GM12891 (cell line): Measurements from ENCODE around the gene LAMC2.

Experiments used
- DNase-seq: peaks from one replicate; pipeline ENCODE4 v3.0.0; 2011; ENCODE audit warnings: low spot score; ENCODE audit not compliant: insufficient read length
- FAIRE-seq: peaks from 2 replicates; lab custom pipeline; 2011; peaks lifted over from hg19 to GRCh38; lab: Jason Lieb, UNC
- PAX5 ChIP-seq: IDR thresholded peaks from 2 replicates; pipeline ENCODE4 v1.6.1; 2011; ENCODE audit warnings: low read length, moderate library complexity, mild to moderate bottlenecking; ENCODE audit not compliant: insufficient read depth, severe bottlenecking
- POLR2A ChIP-seq: IDR thresholded peaks from 2 replicates; pipeline ENCODE4 v1.6.1; 2011; ENCODE audit warnings: low read depth, low read length, control low read depth
- POLR2AphosphoS5 ChIP-seq: IDR thresholded peaks from 2 replicates; pipeline ENCODE4 v1.6.1; 2011; ENCODE audit warnings: low read depth, low read length, control low read depth
- POU2F2 ChIP-seq: IDR thresholded peaks from 2 replicates; pipeline ENCODE4 v1.6.1; 2011; ENCODE audit warnings: low read depth, mild to moderate bottlenecking, control low read depth, low read length, moderate library complexity
- SPI1 ChIP-seq: IDR thresholded peaks from 2 replicates; pipeline ENCODE4 v1.6.1; 2011; ENCODE audit warnings: low read depth, low read length, control low read depth
- TAF1 ChIP-seq: IDR thresholded peaks from 2 replicates; pipeline ENCODE4 v1.6.1; 2011; ENCODE audit warnings: low read depth, low read length, control low read depth

Gene LAMC2

GRCh38 chr1:183188240-183188639, 2.2 kb downstream of the LAMC2 start:
- no peak for DNase-seq
- TF ChIP-seq SPI1, result no peak
- TF ChIP-seq POLR2A, result no peak
- TF ChIP-seq PAX5, result no peak
- no peak for TF ChIP-seq TAF1
- no peak for TF ChIP-seq POLR2AphosphoS5
- no peak for TF ChIP-seq POU2F2
- FAIRE-seq, result no peak

- FAIRE-seq, result no peak
These were observed 5.8 kb downstream of the LAMC2 start for GRCh38 chr1:183191833-183192232.

DNA sequence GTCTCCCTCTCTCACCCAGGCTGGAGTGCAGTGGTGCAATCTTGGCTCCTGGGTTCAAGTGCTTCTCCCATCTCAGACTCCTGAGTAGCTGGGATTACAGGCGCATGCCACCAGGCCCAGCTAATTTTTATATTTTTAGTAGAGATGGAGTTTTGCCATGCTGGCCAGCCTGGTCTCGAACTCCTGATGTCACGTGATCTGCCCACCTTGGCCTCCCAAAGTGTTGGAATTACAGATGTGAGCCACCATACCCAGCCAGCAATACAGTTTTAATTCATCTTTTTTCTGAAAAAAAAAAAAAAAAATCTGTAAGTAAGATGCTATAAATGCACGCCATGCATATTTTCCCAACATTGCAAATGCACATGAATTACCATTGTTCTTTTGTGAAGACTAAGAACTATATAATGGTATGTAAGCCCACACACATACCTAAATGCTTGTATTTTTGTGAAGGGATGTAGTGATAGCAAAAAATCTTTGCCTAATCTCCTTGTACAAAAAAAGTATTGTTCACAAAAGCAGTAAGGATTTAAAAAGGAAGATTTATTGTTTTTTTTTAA, 8.0 kb downstream of the LAMC2 start:
- DNase-seq, result no peak
- TF ChIP-seq PAX5 (no peak), POU2F2 (no peak), SPI1 (no peak), POLR2AphosphoS5 (no peak), POLR2A (no peak), TAF1 (no peak)
- no peak for FAIRE-seq

More at GRCh38 chr1:183191833-183192232, 5.8 kb downstream of the LAMC2 start:
- TF ChIP-seq POLR2A, result no peak
- no peak for TF ChIP-seq PAX5
- TF ChIP-seq POU2F2, result no peak
- TF ChIP-seq SPI1, result no peak
- no peak for TF ChIP-seq TAF1
- no peak for TF ChIP-seq POLR2AphosphoS5
- DNase-seq, result no peak

- peak; percentile 38 for DNase-seq
- peak; percentile 94 for FAIRE-seq
- TF ChIP-seq POU2F2 (no peak), SPI1 (no peak)
These were observed 8.6 kb downstream of the LAMC2 start for GRCh38 chr1:183194527-183195141.

DNA sequence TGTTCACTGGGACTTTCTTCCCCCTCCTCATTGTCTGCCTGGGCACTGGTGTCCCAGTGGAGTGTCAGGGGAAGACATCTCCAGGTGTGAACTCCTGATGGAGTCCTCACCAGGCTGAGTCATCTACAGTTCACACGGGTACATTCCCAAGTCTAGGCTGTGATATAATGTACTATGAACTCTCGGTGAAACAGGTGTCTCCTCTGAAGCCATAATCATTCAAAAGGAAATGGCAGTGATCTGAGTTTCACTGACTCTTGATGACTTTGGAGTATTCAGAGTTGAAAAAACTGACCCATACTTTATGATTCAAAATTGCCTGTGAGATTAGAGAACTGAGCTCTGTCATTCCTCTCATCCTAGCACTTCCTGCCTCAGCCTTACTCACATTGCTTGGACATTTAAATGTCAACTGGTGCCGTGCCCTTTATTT, 9.1 kb downstream of the LAMC2 start:
- TF ChIP-seq SPI1 (peak; percentile 48; the same call in 1 of the 2 replicates), POLR2AphosphoS5 (no peak)
- FAIRE-seq (no peak), DNase-seq (no peak)

DNA sequence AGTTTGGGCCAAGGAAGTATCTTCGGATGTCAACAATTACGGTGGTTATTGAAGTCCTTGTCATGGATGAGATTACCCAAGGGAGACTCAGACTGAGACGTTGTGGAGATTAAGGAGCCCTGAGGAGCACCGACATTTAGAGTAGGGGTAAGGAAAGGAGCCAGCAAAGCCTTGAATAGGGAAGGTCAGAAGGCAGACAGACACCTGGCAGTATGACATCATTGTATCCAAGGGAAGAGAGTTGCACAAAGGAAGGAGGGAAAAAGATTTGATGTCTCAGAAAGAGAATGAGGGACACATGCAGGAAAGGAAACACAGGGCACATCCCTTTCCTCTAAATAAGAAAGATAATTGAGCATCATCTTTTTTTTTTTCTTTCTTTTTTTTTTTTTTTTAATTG, 11.7 kb downstream of the LAMC2 start:
- no peak for FAIRE-seq
- no peak for DNase-seq
- no peak for TF ChIP-seq POLR2A
- no peak for TF ChIP-seq POU2F2
- no peak for TF ChIP-seq TAF1
- TF ChIP-seq POLR2AphosphoS5, result no peak

- TF ChIP-seq POLR2A, result no peak
- TF ChIP-seq PAX5, result no peak
- no peak for TF ChIP-seq POLR2AphosphoS5
- no peak for TF ChIP-seq POU2F2
- no peak for TF ChIP-seq SPI1
- DNase-seq (no peak), FAIRE-seq (no peak)
These were observed 12.4 kb downstream of the LAMC2 start for GRCh38 chr1:183198463-183198862.

DNA sequence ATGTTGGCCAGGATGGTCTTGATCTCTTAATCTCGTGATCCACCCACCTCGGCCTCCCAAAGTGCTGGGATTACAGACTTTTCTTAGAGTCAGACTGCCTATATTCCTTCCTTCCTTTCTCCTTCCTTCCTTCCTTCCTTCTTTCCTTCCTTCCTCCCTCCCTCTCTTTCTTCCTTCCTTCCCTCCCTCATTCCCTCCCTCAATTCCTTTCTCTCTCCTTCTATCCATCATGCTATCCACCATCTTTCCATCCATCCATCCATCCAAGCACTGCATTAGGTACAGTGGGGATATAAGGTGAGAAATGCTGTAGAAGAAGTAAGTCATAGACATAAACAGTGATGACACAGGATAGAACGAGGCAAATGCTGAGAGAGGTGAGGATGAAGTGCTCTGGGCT, 13.2 kb downstream of the LAMC2 start:
- FAIRE-seq (no peak), DNase-seq (no peak)
- no peak for TF ChIP-seq POU2F2

DNA sequence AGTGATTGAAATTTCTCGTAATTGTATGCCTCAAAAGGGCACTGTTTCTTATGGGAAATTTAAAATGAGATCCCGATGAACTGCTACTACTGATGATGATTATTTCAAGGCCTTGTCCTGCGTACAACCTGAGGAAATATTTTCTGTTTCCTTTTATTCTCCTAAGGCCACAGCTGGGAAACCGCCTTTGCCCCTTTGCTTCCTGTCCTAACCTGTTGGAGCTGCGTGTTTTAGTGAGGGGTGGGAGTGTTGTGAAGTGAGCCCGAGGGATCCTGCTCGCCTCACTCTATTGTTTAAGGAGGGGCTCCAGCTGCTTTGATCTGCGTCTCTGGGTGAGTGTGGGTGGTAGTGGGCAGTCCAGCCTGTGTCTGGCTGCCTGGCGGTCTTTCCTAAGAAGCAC, 14.4 kb downstream of the LAMC2 start:
- no peak for TF ChIP-seq POU2F2
- TF ChIP-seq POLR2AphosphoS5, result no peak
- no peak for TF ChIP-seq PAX5
- TF ChIP-seq POLR2A, result no peak
- TF ChIP-seq TAF1, result no peak
- no peak for TF ChIP-seq SPI1
- FAIRE-seq, result no peak
- no peak for DNase-seq

DNA sequence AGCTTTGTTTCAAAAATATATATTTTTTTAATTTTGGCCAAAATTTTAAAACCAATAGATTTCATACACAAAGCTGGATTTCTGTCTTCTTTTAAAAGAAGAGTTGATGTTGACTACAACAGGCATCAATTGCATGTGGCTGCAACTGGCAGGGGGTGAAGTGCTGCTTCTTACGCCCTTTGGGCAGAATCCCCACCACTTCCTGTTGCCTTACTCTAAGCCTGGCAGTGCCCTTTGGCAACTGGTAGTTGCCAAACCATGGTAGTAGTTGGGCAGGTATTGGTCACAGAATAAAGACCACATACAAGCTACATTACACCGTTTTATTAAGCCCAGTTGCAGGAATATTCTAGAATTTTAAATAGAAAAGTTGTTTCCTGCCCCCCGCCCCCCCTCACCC, 17.0 kb downstream of the LAMC2 start:
- FAIRE-seq, result no peak

DNA sequence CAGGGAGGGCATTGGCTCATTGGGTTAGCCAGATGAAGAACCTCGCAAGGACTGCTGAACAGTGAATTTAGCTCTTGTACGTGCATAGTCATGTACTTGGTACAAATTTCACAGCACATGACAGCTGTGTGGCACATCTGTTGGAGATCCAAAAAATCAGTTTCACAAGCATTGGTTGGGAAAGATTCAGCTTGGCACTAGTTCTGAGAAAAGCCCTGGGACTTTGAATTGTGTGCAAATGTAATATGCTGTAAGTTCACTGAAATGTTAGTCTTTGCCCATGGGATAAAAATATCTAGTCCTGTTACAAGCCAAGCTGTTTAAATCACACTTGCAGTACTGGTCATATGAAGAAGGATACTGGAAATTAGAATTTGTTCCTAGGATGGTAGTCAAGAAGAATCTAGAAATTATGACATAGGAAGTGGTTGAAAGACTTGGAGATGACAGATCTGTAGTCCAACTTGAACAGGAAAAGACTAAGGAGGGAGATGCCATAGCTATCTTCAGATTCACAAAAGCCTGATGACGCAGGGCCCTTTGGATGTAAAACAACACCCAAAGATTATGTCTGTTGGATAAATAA, 19.2 kb downstream of the LAMC2 start:
- no peak for TF ChIP-seq SPI1
- no peak for TF ChIP-seq PAX5
- no peak for TF ChIP-seq POLR2A
- TF ChIP-seq POU2F2, result no peak
- no peak for TF ChIP-seq TAF1
- TF ChIP-seq POLR2AphosphoS5, result no peak
- FAIRE-seq (no peak), DNase-seq (no peak)

More for the DNA sequence above, 17.0 kb downstream of the LAMC2 start:
- no peak for DNase-seq
- TF ChIP-seq PAX5, result no peak
- no peak for TF ChIP-seq SPI1
- no peak for TF ChIP-seq TAF1
